Measurements from ENCODE around the gene SORL1-AS1.
A peak's percentile ranks its signal among the peaks of the same experiment; 100 is the strongest.

The SORL1-AS1 gene

DNA sequence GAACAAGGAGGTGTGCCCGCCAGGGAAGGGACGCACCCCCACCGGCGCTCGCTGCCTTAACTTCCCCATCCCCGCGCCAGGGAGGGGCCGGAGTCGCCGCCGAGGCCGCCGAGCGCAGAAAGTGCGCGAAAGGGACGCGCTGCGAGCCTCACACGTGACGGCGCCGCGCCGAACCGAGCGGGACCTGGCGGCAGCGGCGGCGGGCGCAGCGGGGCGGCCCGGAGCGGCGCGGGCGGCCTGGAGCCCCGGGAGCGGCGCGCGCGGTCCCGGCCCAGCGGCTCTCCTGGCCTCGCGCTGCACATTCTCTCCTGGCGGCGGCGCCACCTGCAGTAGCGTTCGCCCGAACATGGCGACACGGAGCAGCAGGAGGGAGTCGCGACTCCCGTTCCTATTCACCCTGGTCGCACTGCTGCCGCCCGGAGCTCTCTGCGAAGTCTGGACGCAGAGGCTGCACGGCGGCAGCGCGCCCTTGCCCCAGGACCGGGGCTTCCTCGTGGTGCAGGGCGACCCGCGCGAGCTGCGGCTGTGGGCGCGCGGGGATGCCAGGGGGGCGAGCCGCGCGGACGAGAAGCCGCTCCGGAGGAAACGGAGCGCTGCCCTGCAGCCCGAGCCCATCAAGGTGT is 670 bp downstream of the SORL1-AS1 start, which contains the start of gene SORL1 (continued):
- TF ChIP-seq, protein P1, sequence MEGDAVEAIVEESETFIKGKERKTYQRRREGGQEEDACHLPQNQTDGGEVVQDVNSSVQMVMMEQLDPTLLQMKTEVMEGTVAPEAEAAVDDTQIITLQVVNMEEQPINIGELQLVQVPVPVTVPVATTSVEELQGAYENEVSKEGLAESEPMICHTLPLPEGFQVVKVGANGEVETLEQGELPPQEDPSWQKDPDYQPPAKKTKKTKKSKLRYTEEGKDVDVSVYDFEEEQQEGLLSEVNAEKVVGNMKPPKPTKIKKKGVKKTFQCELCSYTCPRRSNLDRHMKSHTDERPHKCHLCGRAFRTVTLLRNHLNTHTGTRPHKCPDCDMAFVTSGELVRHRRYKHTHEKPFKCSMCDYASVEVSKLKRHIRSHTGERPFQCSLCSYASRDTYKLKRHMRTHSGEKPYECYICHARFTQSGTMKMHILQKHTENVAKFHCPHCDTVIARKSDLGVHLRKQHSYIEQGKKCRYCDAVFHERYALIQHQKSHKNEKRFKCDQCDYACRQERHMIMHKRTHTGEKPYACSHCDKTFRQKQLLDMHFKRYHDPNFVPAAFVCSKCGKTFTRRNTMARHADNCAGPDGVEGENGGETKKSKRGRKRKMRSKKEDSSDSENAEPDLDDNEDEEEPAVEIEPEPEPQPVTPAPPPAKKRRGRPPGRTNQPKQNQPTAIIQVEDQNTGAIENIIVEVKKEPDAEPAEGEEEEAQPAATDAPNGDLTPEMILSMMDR (conservative IDR thresholded peaks at IDR 0.05; ENCODE audit: low read depth, low read length), result peak; percentile 66

All from IMR-90 (cell line).